Stimulated activated CD4-positive, alpha-beta T cell treated with anti-CD3 and anti-CD28 coated beads, Interleukin-2, amount 100 ng/mL, for 4 hours (primary cell): ENCODE measurements around the gene ADRA2B.
"Not testable (repeated sequence)": the region's sequence is repeated elsewhere in the genome, so short reads cannot be mapped to it uniquely, and the experiment has no call there.

ENCODE experiments used
- DNase-seq: peaks from one replicate; pipeline ENCODE4 v3.0.0-alpha.2; 2020; ENCODE audit warnings: low read depth

The ADRA2B gene

DNA sequence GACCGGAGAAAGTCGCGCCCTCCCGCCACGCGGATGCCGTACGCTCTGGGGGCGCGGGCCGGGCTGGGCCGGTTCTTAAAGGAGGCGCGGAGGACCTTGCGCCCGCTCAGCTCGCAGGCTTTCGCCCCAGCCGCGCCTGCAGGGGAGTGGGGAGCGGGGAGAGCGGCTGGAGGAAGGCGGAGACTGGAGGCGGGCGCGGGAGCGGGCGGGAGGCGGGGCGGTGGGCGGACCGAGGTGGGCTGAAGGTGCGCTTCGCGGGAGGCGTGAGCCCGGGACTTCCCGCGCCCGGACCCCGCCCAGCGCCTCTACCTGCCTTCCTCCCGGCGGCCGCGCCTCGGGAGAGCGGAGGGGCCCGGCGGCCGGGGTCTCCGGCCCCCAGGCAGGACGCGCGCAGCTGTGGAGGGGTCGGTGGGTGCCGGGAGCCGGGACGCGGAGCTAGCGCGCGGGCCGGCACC, at the start of gene ADRA2B:
ADRA2B (minus strand) TSS at position 148 of the 455 bp plus-strand sequence. CDS start 422 bp downstream, outside the sequence.
- DNase-seq = peak; percentile 84

GRCh38 chr2:96164459-96165184, 48.3 kb upstream of the ADRA2B start:
- DNase-seq = peak; percentile 40

DNA sequence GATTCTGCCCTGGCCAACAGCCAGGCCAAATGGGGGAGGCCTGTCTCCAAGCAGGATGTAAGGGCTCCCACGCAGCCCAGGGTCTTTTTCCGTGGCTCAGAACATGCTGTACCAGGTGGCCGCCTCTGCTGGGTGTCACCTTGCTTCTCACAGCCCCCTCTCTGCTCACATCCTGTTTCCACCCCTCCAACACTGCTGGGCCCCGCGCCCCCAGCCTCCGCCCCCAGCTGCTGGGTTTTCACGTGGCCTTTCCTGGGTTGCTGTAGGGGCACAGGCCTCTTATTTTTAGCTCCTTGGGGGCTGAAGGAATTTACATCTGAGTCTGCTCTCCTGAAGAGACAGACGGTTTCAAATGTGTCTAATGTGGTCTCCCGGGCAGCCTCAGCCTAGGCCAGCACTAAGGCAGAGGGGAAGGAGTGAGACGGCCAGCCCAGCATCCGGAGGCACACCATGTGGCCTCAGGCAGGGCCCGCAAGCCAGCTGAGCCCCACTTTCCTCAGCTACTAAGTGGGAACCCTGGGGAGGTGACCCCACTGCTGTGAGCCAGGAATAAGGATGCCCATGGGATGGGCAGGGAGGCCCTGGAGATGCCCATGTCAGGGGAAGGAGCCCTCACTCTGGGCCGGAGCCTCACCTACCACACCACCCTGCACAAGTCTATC, 47.5 kb upstream of the ADRA2B start:
- DNase-seq = peak; percentile 89

GRCh38 chr2:96163415-96163767, 47.0 kb upstream of the ADRA2B start:
- DNase-seq = no peak

DNA sequence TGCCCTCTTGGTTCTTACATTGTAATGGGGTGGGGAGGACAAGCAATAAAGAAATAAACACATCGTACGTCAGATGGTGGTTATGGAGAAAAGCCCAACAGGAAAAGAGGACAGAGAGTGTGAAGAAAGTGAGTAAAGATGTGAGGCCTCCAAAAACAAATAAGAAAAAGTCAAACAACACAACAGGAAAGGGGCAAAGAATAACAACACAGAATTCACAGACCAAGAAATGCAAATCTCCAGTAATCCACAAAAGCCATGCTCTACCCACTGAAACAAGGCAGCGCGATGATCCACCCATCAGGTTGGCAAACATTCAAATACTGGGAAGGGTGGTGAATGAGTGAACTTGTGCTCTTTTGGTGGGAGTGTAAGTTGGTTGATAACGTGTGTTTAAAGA, 45.5 kb upstream of the ADRA2B start:
- no peak for DNase-seq

GRCh38 chr2:96160366-96160765, 44.0 kb upstream of the ADRA2B start:
- not testable (repeated sequence) for DNase-seq

DNA sequence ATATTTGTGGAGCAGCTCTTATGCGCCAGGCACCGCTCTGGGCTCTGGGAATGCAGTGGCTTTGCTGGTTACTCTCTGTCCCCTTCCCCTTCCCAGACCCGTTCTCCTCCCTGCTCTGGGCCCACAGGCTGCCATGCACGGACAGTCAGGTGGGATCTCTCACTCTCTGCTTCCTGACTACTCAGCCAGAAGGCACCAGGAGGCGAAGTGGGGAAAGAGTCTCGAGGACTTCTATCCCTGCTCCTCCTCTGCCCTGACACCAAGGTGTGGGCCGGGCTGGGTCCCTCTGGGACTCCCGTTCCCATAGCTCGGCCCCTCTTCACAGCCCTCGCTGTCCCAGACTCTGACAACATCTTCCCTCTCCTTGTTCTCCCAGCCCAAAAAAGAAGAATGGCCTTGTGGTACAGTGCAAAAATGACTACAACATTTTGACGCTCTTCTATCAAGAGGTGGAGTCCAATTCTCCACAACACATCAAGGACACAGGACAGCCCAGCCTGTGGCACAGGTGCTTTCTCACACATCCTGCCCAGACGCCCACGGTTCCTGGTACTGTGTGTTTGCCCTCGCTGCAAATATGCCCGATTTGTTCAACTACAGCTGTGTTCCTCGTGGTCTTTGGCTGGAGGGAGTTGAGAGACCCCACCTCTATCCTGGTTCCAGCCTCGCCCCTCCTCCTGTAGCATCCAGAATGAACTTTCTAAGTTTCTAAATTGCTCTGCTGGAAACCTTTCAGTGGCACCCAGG, 42.9 kb upstream of the ADRA2B start:
- peak; percentile 52 for DNase-seq

DNA sequence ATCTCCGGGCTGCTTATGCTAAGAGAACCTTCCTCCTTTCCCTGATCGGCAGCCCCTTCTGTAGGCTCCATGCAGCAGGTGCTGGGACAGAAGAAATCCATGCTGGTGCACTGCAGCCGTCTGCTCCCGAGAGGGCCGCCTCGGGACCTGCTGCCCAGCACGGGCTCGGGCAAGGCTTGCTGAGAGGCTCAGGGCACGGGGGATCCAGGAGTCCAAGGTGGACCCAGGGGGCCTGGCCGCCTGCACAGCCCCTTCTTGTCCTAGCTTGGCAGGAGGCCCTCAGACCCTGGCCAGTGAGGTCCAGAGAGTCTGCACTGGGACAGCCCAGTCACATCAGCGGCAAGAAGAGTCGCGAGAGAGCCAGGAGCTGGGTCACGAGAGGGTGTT, 42.2 kb upstream of the ADRA2B start:
- DNase-seq = no peak

- peak; percentile 95 for DNase-seq
Observed at GRCh38 chr2:96157649-96158553, 41.5 kb upstream of the ADRA2B start.

- DNase-seq = no peak
Observed at GRCh38 chr2:96156926-96157648, 40.7 kb upstream of the ADRA2B start.

- no peak for DNase-seq
Observed at GRCh38 chr2:96156011-96156820, 39.8 kb upstream of the ADRA2B start.

DNA sequence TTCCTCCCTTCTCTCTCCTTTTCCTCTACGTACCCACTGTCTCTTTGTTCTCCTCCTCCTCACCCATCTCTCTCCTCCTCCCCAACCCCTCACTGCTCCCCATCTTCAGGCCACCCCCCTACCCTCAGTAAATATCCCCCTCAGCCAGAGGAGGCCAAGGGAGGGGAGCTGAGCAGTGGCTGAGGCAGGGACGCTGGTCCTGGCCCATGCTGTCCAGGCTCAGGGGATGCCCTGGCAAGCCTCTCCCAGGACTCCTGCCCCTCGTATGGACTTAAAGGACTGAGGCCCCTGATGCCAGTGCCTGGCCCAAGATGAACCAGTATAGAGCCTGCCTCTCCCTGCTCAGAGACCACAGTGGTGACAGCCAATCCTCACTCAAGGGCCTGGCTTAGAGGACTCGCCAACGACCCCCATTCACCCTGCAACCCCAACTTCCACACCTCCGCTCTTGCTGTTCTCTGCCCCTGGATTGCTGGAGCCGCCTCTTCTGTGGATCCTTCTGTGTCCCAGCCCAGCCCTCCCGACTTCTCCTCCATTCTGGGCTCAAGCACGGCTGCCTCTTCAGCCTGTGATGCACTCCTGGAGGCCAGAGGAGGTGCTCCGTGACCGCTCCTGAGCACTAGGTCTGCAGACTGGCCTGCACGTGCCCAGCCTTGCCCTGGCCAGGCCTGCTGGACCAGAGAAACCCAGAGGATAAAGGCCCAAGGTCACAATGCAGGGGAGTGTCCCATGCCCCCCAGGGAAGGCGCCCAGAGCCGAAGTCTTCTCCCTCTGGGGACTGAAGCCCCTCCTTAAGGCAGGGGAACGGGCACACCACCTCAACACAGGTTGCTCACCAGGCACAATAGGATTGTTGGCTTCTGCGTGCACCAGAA, 38.4 kb upstream of the ADRA2B start:
- DNase-seq = no peak

- no peak for DNase-seq
Observed at GRCh38 chr2:96153991-96154431, 37.6 kb upstream of the ADRA2B start.

- no peak for DNase-seq
Observed at GRCh38 chr2:96153291-96153713, 36.9 kb upstream of the ADRA2B start.

DNA sequence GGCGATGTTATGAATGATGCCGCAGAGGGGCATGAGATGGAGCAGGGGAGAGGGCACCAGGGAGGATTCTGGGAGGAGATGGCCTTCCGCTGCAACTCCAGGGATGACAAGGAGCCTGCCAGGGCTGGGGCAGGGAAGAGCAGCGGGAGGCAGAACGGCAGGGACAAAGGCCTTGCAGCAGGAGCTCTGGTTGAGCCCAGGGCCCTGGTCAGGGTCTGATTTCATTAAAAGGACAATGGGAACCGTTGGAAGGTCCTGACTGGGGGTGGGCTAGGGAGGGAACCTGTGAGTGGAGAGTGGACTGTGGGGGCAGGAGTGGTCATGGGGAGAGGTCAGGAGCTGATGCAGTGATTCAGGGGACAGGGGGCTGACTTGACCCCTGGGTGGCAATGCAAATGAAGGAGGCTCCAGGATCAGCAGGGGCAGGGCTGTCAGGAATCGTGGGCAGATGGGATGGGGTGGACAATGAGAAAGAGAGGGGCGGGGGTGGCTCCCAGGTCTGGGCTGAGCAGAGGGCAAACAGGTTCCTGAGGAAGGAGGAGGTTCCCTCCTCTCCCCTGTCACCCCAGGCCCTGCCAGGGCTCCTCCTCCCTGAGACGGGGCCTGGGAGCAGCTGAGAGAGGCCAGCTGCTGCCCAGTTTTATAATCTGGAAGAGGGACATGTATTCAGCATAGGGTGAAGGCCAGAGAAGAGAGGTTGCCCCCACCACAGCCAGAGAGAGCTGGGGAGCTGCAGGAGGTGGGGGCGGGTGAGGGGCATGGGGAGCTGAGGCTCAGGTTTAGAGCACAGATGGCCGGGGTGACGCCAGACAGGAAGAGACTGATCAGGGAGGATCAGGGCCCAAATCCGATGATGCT, 36.2 kb upstream of the ADRA2B start:
- DNase-seq = no peak

GRCh38 chr2:96151595-96152303, 35.4 kb upstream of the ADRA2B start:
- DNase-seq = no peak

- no peak for DNase-seq
Observed at GRCh38 chr2:96150791-96151594, 34.6 kb upstream of the ADRA2B start.
